CD14-positive monocyte (primary cell): ENCODE measurements around the gene BRF1. TPM values are rescaled to one million over a fixed set of nuclear protein-coding genes. Genes with fewer than 3 reads are reported as not detected.
"Not testable (repeated sequence)": the region's sequence is repeated elsewhere in the genome, so short reads cannot be mapped to it uniquely, and the experiment has no call there.

ENCODE experiments used
- DNase-seq, 3 donors: peaks; one replicate each; pipeline ENCODE4 v3.0.0-alpha.2; 2011 to 2022
- H2AFZ ChIP-seq: 2 replicates; pipeline ENCODE4 v1.6.0; 2012; ENCODE audit warnings: mild to moderate bottlenecking, low read depth, low read length, inconsistent platforms; ENCODE audit not compliant: insufficient read depth, poor library complexity, severe bottlenecking
- H3K27ac ChIP-seq, 2 donors: 1 replicate in 1 of 2; 2 replicates in 1 of 2; pipeline ENCODE4 v1.5.1; 2012 to 2013; ENCODE audit warnings: low read length in 2 of 2, control low read depth in 1 of 2, inconsistent platforms in 1 of 2, low read depth in 1 of 2, mild to moderate bottlenecking in 1 of 2
- H3K27me3 ChIP-seq, 2 donors: one replicate each; pipeline versions ENCODE4 v1.6.0 to v1.6.1; 2011 to 2013; ENCODE audit warnings: low read length in 2 of 2; ENCODE audit not compliant: control insufficient read depth in 2 of 2, insufficient read depth in 2 of 2
- H3K36me3 ChIP-seq, 2 donors: replicated peaks in 1 of 2; 1 replicate in 1 of 2; 2 replicates in 1 of 2; pipeline versions ENCODE4 v1.5.1 to v1.6.1; 2012 to 2013; ENCODE audit warnings: low read length in 2 of 2, control low read depth in 1 of 2, inconsistent platforms in 1 of 2, mild to moderate bottlenecking in 1 of 2; ENCODE audit not compliant: insufficient read depth in 2 of 2, control insufficient read depth in 1 of 2
- H3K4me1 ChIP-seq, 2 donors: 1 replicate in 1 of 2; 2 replicates in 1 of 2; pipeline versions ENCODE4 v1.5.1 to v1.6.1; 2012 to 2013; ENCODE audit warnings: low read length in 2 of 2, control low read depth in 1 of 2, inconsistent platforms in 1 of 2, mild to moderate bottlenecking in 1 of 2, moderate library complexity in 1 of 2; ENCODE audit not compliant: insufficient read depth in 2 of 2, control insufficient read depth in 1 of 2
- H3K4me2 ChIP-seq: replicated peaks from 2 replicates; pipeline ENCODE3; 2012; ENCODE audit warnings: low read length, moderate library complexity, mild to moderate bottlenecking; ENCODE audit not compliant: poor library complexity, severe bottlenecking; ENCODE audit errors: extremely low read depth
- H3K4me3 ChIP-seq, 3 experiments: fragments of 200-600 bp in 1 of 3; sonication (generic) in 1 of 3; replicated peaks in 1 of 3; 1 replicate in 2 of 3; 2 replicates in 1 of 3; pipeline ENCODE4 v1.5.1; 2011 to 2013; ENCODE audit warnings: low read length in 3 of 3, mild to moderate bottlenecking in 3 of 3, control low read depth in 2 of 3, low read depth in 2 of 3, inconsistent platforms in 1 of 3, moderate library complexity in 1 of 3
- H3K79me2 ChIP-seq: 2 replicates; pipeline ENCODE4 v1.6.0; 2012; ENCODE audit warnings: mild to moderate bottlenecking, control low read depth, inconsistent platforms, low read length, moderate library complexity; ENCODE audit not compliant: insufficient read depth
- H3K9ac ChIP-seq: 2 replicates; pipeline ENCODE4 v1.6.0; 2017; ENCODE audit warnings: low read length, mild to moderate bottlenecking; ENCODE audit not compliant: insufficient read depth, poor library complexity, severe bottlenecking
- H3K9me3 ChIP-seq, 2 donors: replicated peaks in 1 of 2; 1 replicate in 1 of 2; 2 replicates in 1 of 2; pipeline versions ENCODE4 v1.5.1 to v1.6.1; 2012 to 2013; ENCODE audit warnings: low read length in 2 of 2, control low read depth in 1 of 2; ENCODE audit not compliant: control insufficient read depth in 1 of 2, insufficient read depth in 1 of 2
- H4K20me1 ChIP-seq: 2 replicates; pipeline ENCODE4 v1.6.0; 2012; ENCODE audit warnings: mild to moderate bottlenecking, low read length, control low read depth, moderate library complexity; ENCODE audit not compliant: insufficient read depth
- H3K27ac Mint-ChIP-seq, 7 donors: one replicate each; pipeline ENCODE4 v1.8.0; 2020; ENCODE audit warnings: mild to moderate bottlenecking in 7 of 7, mixed read lengths in 7 of 7, moderate library complexity in 6 of 7, inconsistent platforms in 2 of 7
- H3K27me3 Mint-ChIP-seq, 3 donors: one replicate each; pipeline ENCODE4 v1.8.0; 2021 to 2022; ENCODE audit warnings: low read depth in 3 of 3, mild to moderate bottlenecking in 3 of 3, mixed read lengths in 3 of 3, moderate library complexity in 3 of 3, inconsistent platforms in 1 of 3
- H3K36me3 Mint-ChIP-seq, 2 donors: one replicate each; pipeline ENCODE4 v1.8.0; 2020; ENCODE audit warnings: mixed read lengths in 2 of 2, inconsistent platforms in 1 of 2, mild to moderate bottlenecking in 1 of 2
- H3K4me1 Mint-ChIP-seq: one replicate; pipeline ENCODE4 v1.8.0; 2020; ENCODE audit warnings: mild to moderate bottlenecking, mixed read lengths
- H3K4me3 Mint-ChIP-seq, 2 donors: one replicate each; pipeline ENCODE4 v1.8.0; 2020; ENCODE audit warnings: mild to moderate bottlenecking in 2 of 2, mixed read lengths in 2 of 2, moderate library complexity in 1 of 2
- H3K9me3 Mint-ChIP-seq, 7 donors: one replicate each; pipeline ENCODE4 v1.8.0; 2020 to 2022; ENCODE audit warnings: mixed read lengths in 7 of 7, mild to moderate bottlenecking in 6 of 7, moderate library complexity in 6 of 7, inconsistent platforms in 2 of 7
- CTCF ChIP-seq: fragments of 200-600 bp; IDR thresholded peaks from one replicate; pipeline ENCODE4 v1.8.0; 2022; ENCODE audit warnings: antibody characterized with exemption, mild to moderate bottlenecking
- WGBS: methylation state at CpG from one replicate; pipeline ENCODE4 v1.1.5; 2013; ENCODE audit warnings: missing lambda C conversion rate; ENCODE audit not compliant: insufficient coverage; 5-methylcytosine and 5-hydroxymethylcytosine counted together
- intact Hi-C, 2 donors: fragments of 100-400 bp; cut with micrococcal nuclease; formaldehyde crosslinking; loops; one replicate each; pipeline versions ENCODE4 v1.15.0 to v1.15.1; 2023
- polyA plus RNA-seq, 3 donors: library from polyadenylated mRNA; depleted of rRNA in 1 of 3; unstranded in 2 of 3; stranded (reverse) in 1 of 3; fragments of 300-500 nt in 2 of 3; fragments of >200 nt in 1 of 3; fragmentation: Illumina TruSeq in 2 of 3; gene quantifications; 1 replicate in 2 of 3; 2 replicates in 1 of 3; pipeline ENCODE4 v1.2.3, GENCODE V29; 2012 to 2021

Gene BRF1
- polyA plus RNA-seq, 3 donors, result 2.3 to 20.5 (median 2.5) TPM

- Histone ChIP-seq H3K79me2 (peaks cover 31% of the 10 kb centered on the region), H3K9me3 (no peaks in the 10 kb centered on the region), H2AFZ (no peak overlapping the region), H3K36me3 (no peaks in the 10 kb centered on the region), H3K27ac (no peak overlapping the region), H3K4me1 (peaks cover 15 to 16% of the 10 kb centered on the region in 2 donors), H3K27me3 (no peaks in the 10 kb centered on the region), H4K20me1 (peaks cover 92% of the 10 kb centered on the region), H3K4me3 (no peak overlapping the region), H3K9ac (no peak overlapping the region), H3K4me2 (no peak overlapping the region)
- intact Hi-C loops, result no loop called here
- Mint-ChIP-seq H3K36me3 (peaks cover 2 to 7% of the 10 kb centered on the region in 2 donors), H3K4me1 (peaks cover 34% of the 10 kb centered on the region), H3K27me3 (peaks cover 1 to 5% (median 2%) of the 10 kb centered on the region in 3 donors), H3K9me3 (no peaks in the 10 kb centered on the region), H3K27ac (no peak overlapping the region), H3K4me3 (no peak overlapping the region)
- WGBS, result 100% methylated on average over 3 of the region's 12 CpGs
- DNase-seq, result no peak
- TF ChIP-seq CTCF, result no peak
These were observed 27.4 kb upstream of the BRF1 start for GRCh38 chr14:105328070-105328677.

- H3K36me3 ChIP-seq, H3K9me3 ChIP-seq, H3K4me2 ChIP-seq, DNase-seq, H3K27me3 ChIP-seq, H3K4me3 ChIP-seq, intact Hi-C loops, H3K9me3 Mint-ChIP-seq, H3K27ac Mint-ChIP-seq, H2AFZ ChIP-seq, H3K9ac ChIP-seq, H3K27me3 Mint-ChIP-seq, H3K4me3 Mint-ChIP-seq, H3K27ac ChIP-seq: not testable (repeated sequence)
- Histone ChIP-seq H3K4me1 (peaks cover 15 to 16% of the 10 kb centered on the region in 2 donors), H4K20me1 (peaks cover 92% of the 10 kb centered on the region), H3K79me2 (peaks cover 34% of the 10 kb centered on the region)
- Mint-ChIP-seq H3K4me1 (peaks cover 31% of the 10 kb centered on the region), H3K36me3 (peaks cover 7 to 12% of the 10 kb centered on the region in 2 donors)
- 94% methylated on average over 17 of the region's 17 CpGs for WGBS
These were observed 26.9 kb upstream of the BRF1 start for GRCh38 chr14:105327695-105328045.
